Activated T-helper 9 cell treated with anti-CD3 and anti-CD28 coated beads, Interleukin-2, amount 50 U/mL, for 16 hours (primary cell): ENCODE data around the gene MEOX2.

ENCODE experiments used
- DNase-seq: peaks from one replicate; pipeline ENCODE4 v3.0.0-alpha.2; 2020; ENCODE audit warnings: low read depth

Gene MEOX2

GRCh38 chr7:15681186-15681585 is 5.3 kb downstream of the MEOX2 start:
- no peak for DNase-seq

DNA sequence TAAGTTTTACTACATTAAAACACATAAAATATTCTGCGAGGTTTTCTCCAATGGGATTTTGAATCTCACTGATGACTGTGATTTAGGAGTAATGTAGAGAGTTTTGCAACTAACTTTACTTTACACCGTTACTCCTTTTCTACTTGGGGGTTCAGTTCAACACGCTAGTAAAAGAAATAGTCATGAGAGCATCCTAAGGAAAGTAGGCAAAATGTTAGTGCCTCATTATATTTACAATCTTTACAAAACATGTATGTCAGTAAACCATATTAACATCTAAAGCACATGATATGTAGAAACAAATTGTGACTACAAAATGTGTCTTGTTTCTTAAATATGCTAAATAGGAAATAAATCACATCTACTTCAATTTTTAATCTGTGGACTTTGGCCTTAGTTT is 6.0 kb downstream of the MEOX2 start:
- no peak for DNase-seq

DNA sequence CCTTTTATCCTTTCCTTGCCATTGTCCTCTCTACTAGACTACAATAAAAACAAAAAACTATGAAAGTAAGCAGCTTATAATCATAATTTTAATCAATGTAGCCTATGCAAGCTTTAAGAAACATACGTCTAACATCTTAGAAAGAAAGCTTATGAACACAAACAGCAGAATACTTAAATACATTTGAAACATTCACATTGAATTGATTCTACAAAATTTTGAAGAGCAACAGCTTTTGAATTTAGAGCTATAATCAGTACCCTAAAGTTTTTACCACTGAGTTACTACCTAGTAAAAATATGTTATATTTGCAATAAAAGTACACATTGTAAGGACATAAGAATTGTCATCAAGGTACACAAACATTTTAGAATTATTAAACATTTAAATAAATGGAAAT is 7.2 kb downstream of the MEOX2 start:
- DNase-seq = no peak

- no peak for DNase-seq
Measured at GRCh38 chr7:15678653-15679052, 7.8 kb downstream of the MEOX2 start.

- no peak for DNase-seq
Measured at GRCh38 chr7:15675379-15675778, 11.1 kb downstream of the MEOX2 start.

GRCh38 chr7:15674586-15674985 is 11.9 kb downstream of the MEOX2 start:
- DNase-seq = no peak

DNA sequence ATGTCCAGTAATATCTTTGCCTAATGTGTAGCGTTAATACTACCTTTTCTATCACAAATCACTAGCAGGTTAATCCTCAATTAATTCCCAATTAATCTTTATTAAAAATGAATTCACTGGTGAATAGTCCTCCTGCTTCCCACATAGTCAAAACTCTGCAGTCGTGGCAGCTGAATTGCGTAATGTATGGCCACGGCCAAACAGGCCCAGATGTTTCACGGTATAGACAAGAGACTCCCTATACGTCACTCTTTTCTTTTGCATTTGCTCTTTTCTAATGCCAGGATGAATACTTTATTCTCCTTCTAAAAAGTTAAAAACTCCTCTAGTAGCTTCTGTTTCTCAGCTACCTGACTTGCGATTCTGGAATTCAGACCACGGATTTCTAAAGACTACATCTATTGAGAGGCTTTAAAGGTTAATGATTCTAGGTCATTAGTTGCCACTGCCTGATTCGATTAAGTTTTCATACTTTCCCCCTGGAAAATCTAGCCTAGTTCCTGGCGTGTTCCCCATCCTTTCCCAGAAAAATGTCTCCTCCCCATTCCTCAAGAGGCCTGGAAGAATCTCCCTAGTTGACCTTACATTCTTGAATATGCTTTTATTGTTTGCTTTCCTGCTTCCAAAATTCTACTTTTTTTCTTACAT is 16.9 kb downstream of the MEOX2 start:
- no peak for DNase-seq

- DNase-seq = no peak
Measured at GRCh38 chr7:15667991-15668390, 18.5 kb downstream of the MEOX2 start.

GRCh38 chr7:15662451-15662850 is 24.0 kb downstream of the MEOX2 start:
- no peak for DNase-seq

GRCh38 chr7:15658247-15658646 is 28.2 kb downstream of the MEOX2 start:
- no peak for DNase-seq

GRCh38 chr7:15652776-15653290 is 33.6 kb downstream of the MEOX2 start:
- DNase-seq = no peak

DNA sequence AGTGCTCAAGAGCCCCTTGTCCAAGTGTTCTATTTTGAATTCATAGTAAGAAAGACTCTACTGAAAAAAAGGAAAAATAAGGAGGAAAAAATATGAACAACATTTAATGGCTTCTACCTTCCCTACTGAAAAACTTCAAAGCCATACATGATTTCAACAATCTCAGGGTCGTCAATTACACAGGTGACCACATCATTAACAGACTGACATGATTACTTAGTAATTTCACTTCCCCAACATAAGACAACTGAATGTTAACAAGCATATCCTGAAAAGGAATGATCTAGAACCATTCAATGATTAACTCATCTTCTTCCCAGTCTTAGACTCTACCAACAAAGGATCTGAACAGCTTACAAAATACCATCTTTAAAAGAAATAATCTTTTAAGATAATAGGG is 34.8 kb downstream of the MEOX2 start:
- DNase-seq = no peak

DNA sequence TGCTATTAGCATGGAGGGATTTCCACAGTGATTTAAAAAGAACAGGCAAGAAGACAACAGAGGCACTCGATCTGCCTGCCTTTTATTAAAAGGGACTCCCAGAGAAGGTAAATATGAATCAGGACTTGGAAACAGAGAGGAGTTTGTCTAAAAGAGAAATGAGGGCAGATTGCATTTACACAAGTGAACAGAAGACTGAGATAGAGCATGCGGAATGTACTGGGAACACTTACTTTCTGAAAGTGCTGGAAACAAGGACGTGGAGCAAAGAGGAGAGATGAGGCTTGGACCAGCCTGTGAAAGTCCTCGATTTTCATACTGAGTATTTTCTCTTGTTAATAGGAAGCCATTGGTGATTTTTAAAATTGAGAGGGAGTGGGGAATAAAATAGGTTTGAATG is 35.7 kb downstream of the MEOX2 start:
- DNase-seq = no peak

DNA sequence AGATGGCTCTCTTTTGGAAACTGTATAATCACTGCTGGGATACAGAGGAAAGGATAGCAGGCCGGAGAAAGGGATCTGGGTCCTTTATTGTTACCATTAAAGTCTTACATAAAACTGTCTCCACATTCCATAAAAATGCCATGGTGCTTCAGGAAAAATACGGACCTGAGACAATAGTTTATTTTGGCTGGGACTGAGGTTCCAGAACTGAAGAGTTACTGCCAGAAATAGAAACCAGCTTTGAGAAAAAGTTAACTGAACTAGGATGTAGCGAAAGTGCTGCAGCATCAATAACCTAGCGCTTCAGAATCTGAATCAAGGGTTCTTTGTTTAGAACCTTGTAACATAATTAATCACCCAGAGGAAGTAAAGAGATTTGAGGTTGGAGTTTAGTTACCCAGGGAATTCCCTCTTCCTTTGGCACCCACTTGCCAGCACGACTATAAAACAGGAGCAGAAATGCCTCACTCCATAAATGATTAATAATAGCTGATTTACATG is 38.0 kb downstream of the MEOX2 start:
- no peak for DNase-seq

DNA sequence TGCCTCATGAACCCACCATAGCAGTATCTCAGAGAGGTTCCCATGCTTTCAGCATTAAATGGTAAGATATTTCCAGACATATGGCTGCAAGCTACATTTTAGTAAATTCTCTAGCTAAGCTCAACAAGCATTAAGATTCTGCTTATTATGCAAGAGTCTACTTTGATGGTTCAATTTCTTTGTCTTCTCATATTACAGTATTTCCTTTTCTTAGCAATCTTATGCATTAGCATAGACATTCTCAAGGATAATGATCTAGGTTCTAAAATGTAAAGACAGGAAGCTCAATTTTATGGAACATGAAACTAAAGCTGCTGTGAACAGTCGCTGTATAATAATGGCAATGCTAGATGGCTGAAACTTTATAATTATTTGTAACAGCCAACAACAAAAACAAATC is 39.2 kb downstream of the MEOX2 start:
- DNase-seq = no peak

DNA sequence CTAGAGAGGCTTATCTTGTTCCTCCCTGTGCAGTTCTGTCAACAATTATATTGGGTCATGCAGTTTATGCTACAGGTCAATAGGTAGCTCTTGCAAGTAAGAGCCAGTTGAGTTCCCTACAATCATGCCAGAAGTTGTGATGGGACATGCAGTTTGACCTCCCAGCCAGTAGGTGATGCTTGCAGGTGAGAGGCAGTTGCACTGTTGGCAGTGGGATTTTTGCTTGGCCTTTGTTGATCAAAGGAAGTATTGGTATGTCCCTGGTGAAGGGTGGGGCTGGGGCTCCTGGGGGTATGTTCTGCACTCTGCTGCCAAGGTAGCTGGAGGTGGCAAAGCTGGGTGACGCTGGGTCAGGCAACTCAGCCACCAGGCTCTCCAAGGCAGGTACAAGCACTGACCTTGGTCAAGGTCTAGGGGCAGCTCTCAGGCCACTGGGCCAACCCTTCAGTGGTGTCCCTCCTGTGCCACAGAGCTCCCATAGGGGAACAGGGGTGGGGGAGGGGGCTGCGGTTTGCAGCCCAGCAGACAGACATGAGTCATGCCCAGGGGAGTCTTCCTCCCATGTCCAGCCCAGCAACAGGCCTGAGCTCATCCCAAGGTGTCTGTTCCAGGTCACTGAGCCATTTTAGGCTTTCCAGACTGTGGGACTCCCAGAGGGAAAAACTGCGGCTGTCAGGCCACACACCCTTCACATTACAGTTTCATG is 43.3 kb downstream of the MEOX2 start:
- no peak for DNase-seq

- no peak for DNase-seq
Measured at GRCh38 chr7:15628876-15629275, 57.6 kb downstream of the MEOX2 start.

DNA sequence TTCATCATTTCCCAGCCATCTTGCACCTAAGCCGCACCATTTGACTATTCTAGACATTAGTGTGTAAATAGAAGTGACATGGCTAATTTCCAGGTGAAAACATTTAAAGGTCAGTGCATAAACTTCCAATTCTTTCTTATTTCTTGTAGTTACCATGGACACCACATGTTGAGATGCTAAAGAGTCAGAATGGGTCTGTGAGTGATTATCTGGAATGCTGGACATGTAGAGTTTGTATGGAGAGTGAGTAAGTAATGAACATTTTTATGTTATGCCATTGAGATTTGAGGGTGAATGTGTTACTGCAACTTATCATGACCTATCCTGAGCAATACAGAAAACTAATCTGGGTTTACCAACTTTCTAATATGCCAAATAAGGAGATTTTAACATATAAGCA is 60.4 kb downstream of the MEOX2 start:
- no peak for DNase-seq

DNA sequence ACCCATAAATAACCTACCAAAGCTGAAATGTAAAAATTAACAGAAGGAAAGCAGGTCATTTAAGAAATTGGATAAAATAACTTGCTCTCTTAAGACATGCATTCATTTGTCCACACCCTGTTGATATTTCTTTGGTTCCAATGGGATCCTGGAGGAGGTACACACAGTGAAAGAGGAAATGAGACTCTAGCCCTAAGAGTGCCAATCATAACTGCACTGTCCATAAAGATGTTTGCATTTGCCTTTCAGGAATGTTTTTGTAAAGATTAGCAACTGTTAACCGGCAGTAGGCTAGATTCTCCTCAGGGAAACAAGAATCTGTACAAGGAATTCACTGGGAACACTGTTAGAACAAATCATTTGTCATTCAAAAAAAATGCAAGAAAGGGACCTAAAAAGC is 61.0 kb downstream of the MEOX2 start:
- no peak for DNase-seq

- DNase-seq = no peak
Measured at GRCh38 chr7:15621468-15621867, 65.0 kb downstream of the MEOX2 start.

DNA sequence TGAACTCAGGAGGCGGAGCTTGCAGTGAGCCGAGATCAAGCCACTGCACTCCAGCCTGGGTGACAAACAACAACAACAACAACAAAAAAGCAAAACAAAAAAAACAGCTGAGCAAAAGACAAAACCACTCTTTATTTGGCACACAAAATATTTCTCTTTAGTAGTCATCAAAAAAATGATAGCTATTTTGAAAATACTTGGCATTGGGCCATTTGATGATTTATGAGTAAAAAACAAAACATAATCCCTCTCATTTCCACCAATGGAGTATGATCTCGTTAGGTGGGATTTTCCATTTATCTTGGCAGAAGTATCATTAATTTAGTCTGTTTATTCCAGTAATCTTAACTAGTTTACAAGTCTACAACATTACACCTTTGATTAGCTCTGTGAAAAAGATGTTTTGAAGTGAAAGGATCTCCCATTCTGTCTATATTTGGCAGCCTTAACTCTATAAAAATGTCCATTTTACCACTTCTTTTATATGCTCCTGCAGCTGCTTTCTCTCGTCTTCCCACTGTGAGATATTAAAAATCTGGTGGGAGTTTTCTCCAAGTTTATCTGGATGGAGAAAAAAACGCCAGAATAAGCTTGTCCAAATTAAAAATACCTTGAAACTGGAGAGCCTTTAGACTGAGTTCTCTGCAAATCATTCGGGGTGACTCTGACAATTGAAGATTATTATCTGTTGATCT is 65.8 kb downstream of the MEOX2 start:
- no peak for DNase-seq

- no peak for DNase-seq
Measured at GRCh38 chr7:15618275-15618674, 68.2 kb downstream of the MEOX2 start.

- no peak for DNase-seq
Measured at GRCh38 chr7:15612205-15612604, 74.3 kb downstream of the MEOX2 start.
